ENCODE measurements around the gene HMG20B.
"Not testable (repeated sequence)": the region's sequence is repeated elsewhere in the genome, so short reads cannot be mapped to it uniquely, and the experiment has no call there.

HMG20B gene

GRCh38 chr19:3563709-3564524 is 8.8 kb upstream of the HMG20B start:
- no peak overlapping the region for H3K27ac Mint-ChIP-seq
- H3K27me3 Mint-ChIP-seq = no peaks in the 10 kb centered on the region
- H3K4me1 Mint-ChIP-seq = no peaks in the 10 kb centered on the region
- no peaks in the 10 kb centered on the region for H3K9me3 Mint-ChIP-seq
- no peaks in the 10 kb centered on the region for H3K36me3 Mint-ChIP-seq
- H3K4me3 Mint-ChIP-seq = no peak overlapping the region
- ATAC-seq = no peak

- H3K36me3 Mint-ChIP-seq = no peaks in the 10 kb centered on the region
- H3K27ac Mint-ChIP-seq = no peak overlapping the region
- H3K9me3 Mint-ChIP-seq = no peaks in the 10 kb centered on the region
- H3K27me3 Mint-ChIP-seq = no peaks in the 10 kb centered on the region
- no peak overlapping the region for H3K4me3 Mint-ChIP-seq
- no peaks in the 10 kb centered on the region for H3K4me1 Mint-ChIP-seq
- no peak for ATAC-seq
Observed at GRCh38 chr19:3565139-3565538, 7.6 kb upstream of the HMG20B start.

- H3K27me3 Mint-ChIP-seq, H3K9me3 Mint-ChIP-seq, ATAC-seq, H3K4me3 Mint-ChIP-seq, H3K36me3 Mint-ChIP-seq, H3K27ac Mint-ChIP-seq: not testable (repeated sequence)
- peaks cover 24% of the 10 kb centered on the region for H3K4me1 Mint-ChIP-seq
Observed at GRCh38 chr19:3570042-3570441, 2.7 kb upstream of the HMG20B start.

- H3K4me3 Mint-ChIP-seq = no peak overlapping the region
- peaks cover 9% of the 10 kb centered on the region for H3K36me3 Mint-ChIP-seq
- no peak overlapping the region for H3K27ac Mint-ChIP-seq
- no peaks in the 10 kb centered on the region for H3K27me3 Mint-ChIP-seq
- no peaks in the 10 kb centered on the region for H3K9me3 Mint-ChIP-seq
- ATAC-seq = no peak
- H3K4me1 Mint-ChIP-seq = peaks cover 30% of the 10 kb centered on the region
Observed at GRCh38 chr19:3570606-3571011, 2.1 kb upstream of the HMG20B start.

- Mint-ChIP-seq H3K4me1 (peaks cover 30% of the 10 kb centered on the region), H3K4me3 (peak overlapping the region; percentile 77), H3K27ac (peak overlapping the region; percentile 38), H3K36me3 (peaks cover 21% of the 10 kb centered on the region), H3K9me3 (no peaks in the 10 kb centered on the region), H3K27me3 (no peaks in the 10 kb centered on the region)
- peak; percentile 98 for ATAC-seq
Observed at GRCh38 chr19:3572132-3572854, 451 bp upstream of the HMG20B start.

- peak; percentile 14 for ATAC-seq
- Mint-ChIP-seq H3K4me1 (peaks cover 30% of the 10 kb centered on the region), H3K4me3 (peak overlapping the region; percentile 77), H3K9me3 (no peaks in the 10 kb centered on the region), H3K27ac (peak overlapping the region; percentile 60), H3K27me3 (no peaks in the 10 kb centered on the region), H3K36me3 (peaks cover 21% of the 10 kb centered on the region)
Observed at GRCh38 chr19:3573162-3573857, 566 bp downstream of the HMG20B start.

- peaks cover 27% of the 10 kb centered on the region for H3K36me3 Mint-ChIP-seq
- peak; percentile 27 for ATAC-seq
- H3K4me1 Mint-ChIP-seq = peaks cover 30% of the 10 kb centered on the region
- peak overlapping the region; percentile 77 for H3K4me3 Mint-ChIP-seq
- no peaks in the 10 kb centered on the region for H3K9me3 Mint-ChIP-seq
- no peaks in the 10 kb centered on the region for H3K27me3 Mint-ChIP-seq
- H3K27ac Mint-ChIP-seq = peak overlapping the region; percentile 60
Observed at GRCh38 chr19:3573858-3574637, 1.3 kb downstream of the HMG20B start.

GRCh38 chr19:3575260-3575741 is 2.6 kb downstream of the HMG20B start:
- Mint-ChIP-seq H3K27ac (no peak overlapping the region), H3K36me3 (peaks cover 27% of the 10 kb centered on the region), H3K27me3 (no peaks in the 10 kb centered on the region)

GRCh38 chr19:3575949-3576673 is 3.4 kb downstream of the HMG20B start:
- no peak for ATAC-seq
- Mint-ChIP-seq H3K9me3 (no peaks in the 10 kb centered on the region), H3K36me3 (peaks cover 27% of the 10 kb centered on the region), H3K4me1 (peaks cover 30% of the 10 kb centered on the region), H3K27me3 (no peaks in the 10 kb centered on the region), H3K4me3 (peak overlapping the region; percentile 63), H3K27ac (no peak overlapping the region)

More at GRCh38 chr19:3575260-3575741, 2.6 kb downstream of the HMG20B start:
- no peak for ATAC-seq
- Mint-ChIP-seq H3K4me3 (no peak overlapping the region), H3K9me3 (no peaks in the 10 kb centered on the region), H3K4me1 (peaks cover 30% of the 10 kb centered on the region)

GRCh38 chr19:3576696-3577443 is 4.1 kb downstream of the HMG20B start:
- H3K4me3 Mint-ChIP-seq = peak overlapping the region; percentile 63
- H3K9me3 Mint-ChIP-seq = no peaks in the 10 kb centered on the region
- H3K36me3 Mint-ChIP-seq = peaks cover 27% of the 10 kb centered on the region
- no peak overlapping the region for H3K27ac Mint-ChIP-seq
- ATAC-seq = no peak
- H3K4me1 Mint-ChIP-seq = peaks cover 24% of the 10 kb centered on the region
- no peaks in the 10 kb centered on the region for H3K27me3 Mint-ChIP-seq

GRCh38 chr19:3577723-3578344 is 5.1 kb downstream of the HMG20B start:
- peaks cover 27% of the 10 kb centered on the region for H3K36me3 Mint-ChIP-seq
- H3K27me3 Mint-ChIP-seq = no peaks in the 10 kb centered on the region
- peaks cover 19% of the 10 kb centered on the region for H3K4me1 Mint-ChIP-seq
- ATAC-seq = peak; percentile 1
- no peak overlapping the region for H3K4me3 Mint-ChIP-seq
- no peak overlapping the region for H3K27ac Mint-ChIP-seq
- H3K9me3 Mint-ChIP-seq = no peaks in the 10 kb centered on the region

GRCh38 chr19:3578390-3578789 is 5.6 kb downstream of the HMG20B start:
- Mint-ChIP-seq H3K4me3 (no peak overlapping the region), H3K27me3 (no peaks in the 10 kb centered on the region), H3K4me1 (peaks cover 17% of the 10 kb centered on the region), H3K9me3 (no peaks in the 10 kb centered on the region), H3K36me3 (peaks cover 27% of the 10 kb centered on the region), H3K27ac (no peak overlapping the region)
- ATAC-seq = no peak

- no peaks in the 10 kb centered on the region for H3K9me3 Mint-ChIP-seq
- H3K4me3 Mint-ChIP-seq = no peak overlapping the region
- no peak for ATAC-seq
- H3K36me3 Mint-ChIP-seq = peaks cover 20% of the 10 kb centered on the region
- no peaks in the 10 kb centered on the region for H3K27me3 Mint-ChIP-seq
- H3K4me1 Mint-ChIP-seq = peaks cover 3% of the 10 kb centered on the region
- H3K27ac Mint-ChIP-seq = no peak overlapping the region
Observed at GRCh38 chr19:3580156-3580934, 7.6 kb downstream of the HMG20B start.

Data from stimulated activated memory B cell treated with anti-CD40 and anti-IgM and Interleukin-4, amounts not matched to agents 10 μg/mL and 1 μg/mL and 100 μg/mL, for 72 hours (primary cell).